Hematopoietic multipotent progenitor cell treated with erythropoietin and hydrocortisone succinate and interleukin-3 and kit ligand, for 6 days (in vitro differentiated cells): ENCODE results near the gene LRP10.
"Not testable (repeated sequence)": the region's sequence is repeated elsewhere in the genome, so short reads cannot be mapped to it uniquely, and the experiment has no call there.

Experiments used
- DNase-seq: peaks from one replicate; pipeline ENCODE4 v3.0.0-alpha.2; 2015

LRP10 gene

DNA sequence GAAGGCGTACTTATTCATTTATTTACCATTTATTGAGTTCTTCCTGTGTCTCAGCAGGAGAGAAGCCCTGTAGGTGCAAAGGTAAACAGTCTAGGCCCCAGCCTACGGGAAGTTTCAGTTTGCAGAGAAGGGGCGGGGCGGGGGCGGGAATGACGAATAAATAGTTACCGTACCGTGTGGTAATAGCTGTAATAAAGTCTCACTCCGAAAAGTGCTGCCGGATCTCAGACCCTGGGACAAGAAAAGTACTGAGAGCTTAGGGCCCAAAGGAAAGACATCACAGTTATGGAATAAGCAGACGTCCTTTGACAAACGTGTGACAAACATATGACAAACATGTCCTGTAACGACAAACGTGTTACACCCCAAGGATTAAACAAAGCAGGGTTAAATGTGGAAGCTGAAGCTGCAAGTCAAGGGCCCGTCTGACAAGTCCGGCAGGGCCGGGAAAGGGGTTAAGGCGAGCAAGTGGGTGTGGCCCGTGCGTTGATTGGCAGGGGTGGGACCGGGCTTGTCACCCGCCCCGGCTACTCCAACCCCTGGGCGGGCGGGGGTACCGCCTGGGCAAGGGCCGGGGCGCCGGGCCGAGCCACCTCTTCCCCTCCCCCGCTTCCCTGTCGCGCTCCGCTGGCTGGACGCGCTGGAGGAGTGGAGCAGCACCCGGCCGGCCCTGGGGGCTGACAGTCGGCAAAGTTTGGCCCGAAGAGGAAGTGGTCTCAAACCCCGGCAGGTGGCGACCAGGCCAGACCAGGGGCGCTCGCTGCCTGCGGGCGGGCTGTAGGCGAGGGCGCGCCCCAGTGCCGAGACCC is at the start of gene LRP10:
Gene LRP10 (plus strand): TSS at position 517 of the 809 bp plus-strand sequence. CDS start 564 bp downstream, outside the sequence.
- peak; percentile 96 for DNase-seq

DNA sequence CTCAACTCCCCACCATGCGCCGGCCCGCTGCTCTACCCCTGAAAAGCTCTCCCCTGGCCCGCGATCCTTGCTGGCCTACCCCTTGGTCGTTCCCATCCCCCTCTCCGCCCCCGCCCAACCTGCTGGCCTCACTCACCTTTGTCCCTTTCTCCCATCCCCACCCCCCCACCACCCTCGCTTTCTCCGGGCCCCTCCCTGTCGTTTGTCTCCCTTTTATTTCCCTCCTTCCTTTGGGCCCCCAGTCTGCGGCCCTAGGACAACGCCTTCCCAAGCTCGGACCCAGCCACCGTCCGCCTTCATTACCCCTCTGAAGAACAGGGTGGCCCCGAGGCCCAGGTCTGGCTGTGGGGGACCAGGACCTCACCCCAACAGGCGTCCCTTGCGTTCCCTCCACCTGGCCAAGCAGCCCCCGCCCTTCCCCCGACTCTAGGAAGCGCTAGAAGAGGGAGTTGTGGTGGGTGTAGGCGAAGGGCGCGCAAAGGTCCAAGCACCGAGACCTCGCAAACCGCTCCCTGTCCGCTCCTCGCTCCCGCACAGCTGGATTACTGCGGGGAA is 49.4 kb upstream of the LRP10 start:
- DNase-seq: no peak

GRCh38 chr14:22822571-22823098 is 48.9 kb upstream of the LRP10 start:
- DNase-seq: peak; percentile 88

DNA sequence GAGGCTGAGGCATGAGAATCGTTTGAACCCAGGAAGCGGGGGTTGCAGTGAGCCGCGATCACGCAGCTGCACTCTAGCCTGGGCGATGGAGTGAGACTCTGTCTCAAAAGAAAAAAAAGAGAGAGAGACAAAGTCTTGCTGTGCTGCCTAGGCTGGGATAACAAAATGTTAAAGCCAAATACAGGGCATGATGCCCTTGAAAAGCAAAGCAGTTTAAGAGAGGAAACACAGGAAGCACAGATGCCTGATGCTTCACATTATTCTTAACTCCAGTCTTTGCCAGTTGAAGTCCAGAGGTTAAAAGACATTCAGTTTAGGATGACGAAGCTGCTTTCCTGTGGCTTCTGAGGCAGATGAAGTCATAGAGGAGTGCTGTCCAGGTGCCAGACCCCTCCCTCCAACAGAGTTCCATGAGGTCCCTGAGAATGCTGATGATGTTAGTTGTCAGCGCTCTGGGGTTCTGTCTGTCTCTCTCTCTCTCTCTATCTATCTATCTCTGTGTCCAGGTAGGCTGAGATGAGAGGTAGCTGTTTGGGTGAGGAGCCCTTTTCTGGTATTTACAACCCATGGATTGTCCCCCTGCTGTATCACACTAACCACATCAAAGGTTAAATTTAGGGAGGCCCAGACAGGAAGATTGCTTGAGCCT is 46.7 kb upstream of the LRP10 start:
- DNase-seq: peak; percentile 65

DNA sequence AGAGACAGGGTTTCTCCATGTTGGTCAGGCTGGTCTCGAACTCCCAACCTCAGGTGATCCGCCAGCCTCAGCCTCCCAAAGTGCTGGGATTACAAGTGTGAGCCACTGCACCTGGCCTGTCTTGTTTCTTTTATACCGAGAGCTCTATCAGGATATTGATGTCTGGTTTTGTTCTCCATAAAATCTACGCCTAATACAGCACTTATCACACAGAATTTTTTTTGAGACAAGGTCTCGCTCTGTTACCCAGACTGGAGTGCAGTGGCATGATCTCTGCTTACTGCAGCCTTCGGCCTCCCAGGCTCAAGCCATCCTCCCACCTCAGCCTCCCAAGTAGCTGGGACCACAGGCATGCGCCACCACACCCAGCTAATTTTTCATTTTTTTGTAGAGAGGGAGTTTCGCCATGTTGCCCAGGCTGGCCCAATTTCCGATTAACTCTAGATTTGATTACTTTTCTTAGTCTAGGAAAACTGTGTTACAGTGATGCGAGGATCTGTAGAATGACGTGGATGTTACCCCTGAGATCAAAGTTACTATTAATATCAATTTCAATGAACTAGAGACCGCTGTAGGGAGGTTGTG is 42.4 kb upstream of the LRP10 start:
- DNase-seq: not testable (repeated sequence)

GRCh38 chr14:22829661-22830442 is 41.7 kb upstream of the LRP10 start, which contains the start of gene MRPL52:
Gene MRPL52, plus strand, starts transcription at chr14:22829887. Its CDS starts 26 bp downstream, at chr14:22829913.
- DNase-seq: peak; percentile 97

- DNase-seq: peak; percentile 26
Observed at GRCh38 chr14:22830443-22831010, 41.0 kb upstream of the LRP10 start.

DNA sequence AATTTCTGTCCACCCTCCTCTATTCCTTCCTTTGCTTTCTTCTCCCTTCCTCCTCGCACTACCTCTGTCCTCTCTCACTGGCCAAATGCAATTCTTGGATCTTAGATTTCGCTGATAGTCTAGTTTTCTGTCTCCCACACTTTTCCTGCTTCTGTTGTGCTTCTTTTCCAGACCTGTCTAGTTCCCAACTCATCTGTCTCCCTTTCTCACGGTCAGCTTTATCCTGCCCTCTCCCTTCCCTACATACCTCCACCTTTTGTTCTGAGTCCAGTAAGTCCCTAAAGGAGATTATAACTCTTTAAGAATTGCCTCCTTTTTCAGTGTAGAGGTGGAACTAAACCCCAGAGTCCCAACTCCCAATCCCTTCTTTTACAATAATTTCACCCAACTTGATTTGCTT is 36.0 kb upstream of the LRP10 start:
- no peak for DNase-seq

GRCh38 chr14:22836301-22837113 is 35.0 kb upstream of the LRP10 start, which contains the start of gene MMP14:
Gene MMP14, plus strand, starts transcription at chr14:22836585. Its CDS starts 233 bp downstream, at chr14:22836818.
- peak; percentile 43 for DNase-seq

- DNase-seq: peak; percentile 75
Observed at GRCh38 chr14:22837114-22837749, 34.3 kb upstream of the LRP10 start.

DNA sequence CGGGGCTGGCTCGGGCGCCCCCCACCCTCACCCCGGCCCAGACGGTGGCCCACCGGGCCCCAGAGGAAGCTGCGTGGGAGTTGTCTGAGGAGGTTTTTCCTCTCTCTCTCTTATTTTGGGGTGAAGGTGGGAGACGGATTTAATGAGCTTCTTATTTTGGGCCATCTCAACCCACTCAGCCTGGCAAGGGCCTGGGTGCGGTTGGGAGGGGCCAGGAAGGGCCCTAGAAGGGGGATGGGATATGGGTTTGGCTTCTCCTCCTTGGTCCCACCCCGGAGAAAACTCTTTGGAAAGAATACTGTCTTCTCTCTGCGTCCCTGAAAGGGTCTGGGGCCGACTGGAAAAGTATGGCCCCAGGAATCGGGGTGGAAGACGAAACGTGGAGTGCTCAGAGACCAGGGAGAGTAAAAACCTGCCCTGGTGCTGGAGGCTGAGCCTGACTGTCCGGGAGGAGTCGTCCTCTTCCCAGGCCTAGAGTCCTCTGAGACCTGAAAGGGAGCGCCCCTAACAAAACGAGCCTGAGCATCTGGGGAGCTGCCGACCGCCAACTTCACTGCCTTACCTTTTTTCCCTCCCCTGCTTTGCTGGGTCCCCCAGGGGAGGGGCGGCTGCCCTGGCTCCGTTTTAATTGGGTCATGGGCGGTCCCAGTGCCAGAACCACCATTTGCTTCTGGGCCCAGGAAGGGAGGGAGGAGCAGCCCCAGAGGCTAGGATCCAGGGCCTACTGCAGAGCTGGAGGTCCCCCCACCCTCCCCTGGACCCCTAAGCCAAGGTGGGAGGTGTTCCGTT is 33.6 kb upstream of the LRP10 start:
- DNase-seq: peak; percentile 20

- peak; percentile 57 for DNase-seq
Observed at GRCh38 chr14:22838631-22839041, 32.9 kb upstream of the LRP10 start.

- no peak for DNase-seq
Observed at GRCh38 chr14:22839159-22839779, 32.3 kb upstream of the LRP10 start.

GRCh38 chr14:22841311-22841710 is 30.2 kb upstream of the LRP10 start:
- DNase-seq: no peak

DNA sequence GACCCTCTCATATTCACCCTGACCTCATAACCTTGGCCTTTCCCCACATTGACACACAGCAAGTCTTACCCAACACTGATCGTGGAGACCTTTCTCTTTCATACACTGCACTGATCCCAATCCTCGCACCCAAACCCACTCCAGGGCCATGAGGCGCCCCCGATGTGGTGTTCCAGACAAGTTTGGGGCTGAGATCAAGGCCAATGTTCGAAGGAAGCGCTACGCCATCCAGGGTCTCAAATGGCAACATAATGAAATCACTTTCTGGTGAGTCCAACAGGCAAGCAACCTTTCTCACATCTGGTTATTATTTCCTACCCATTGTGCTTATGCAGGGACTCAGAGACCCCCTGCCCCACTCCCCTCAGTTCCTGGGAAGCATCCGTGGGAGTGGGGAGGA is 29.8 kb upstream of the LRP10 start:
- no peak for DNase-seq

DNA sequence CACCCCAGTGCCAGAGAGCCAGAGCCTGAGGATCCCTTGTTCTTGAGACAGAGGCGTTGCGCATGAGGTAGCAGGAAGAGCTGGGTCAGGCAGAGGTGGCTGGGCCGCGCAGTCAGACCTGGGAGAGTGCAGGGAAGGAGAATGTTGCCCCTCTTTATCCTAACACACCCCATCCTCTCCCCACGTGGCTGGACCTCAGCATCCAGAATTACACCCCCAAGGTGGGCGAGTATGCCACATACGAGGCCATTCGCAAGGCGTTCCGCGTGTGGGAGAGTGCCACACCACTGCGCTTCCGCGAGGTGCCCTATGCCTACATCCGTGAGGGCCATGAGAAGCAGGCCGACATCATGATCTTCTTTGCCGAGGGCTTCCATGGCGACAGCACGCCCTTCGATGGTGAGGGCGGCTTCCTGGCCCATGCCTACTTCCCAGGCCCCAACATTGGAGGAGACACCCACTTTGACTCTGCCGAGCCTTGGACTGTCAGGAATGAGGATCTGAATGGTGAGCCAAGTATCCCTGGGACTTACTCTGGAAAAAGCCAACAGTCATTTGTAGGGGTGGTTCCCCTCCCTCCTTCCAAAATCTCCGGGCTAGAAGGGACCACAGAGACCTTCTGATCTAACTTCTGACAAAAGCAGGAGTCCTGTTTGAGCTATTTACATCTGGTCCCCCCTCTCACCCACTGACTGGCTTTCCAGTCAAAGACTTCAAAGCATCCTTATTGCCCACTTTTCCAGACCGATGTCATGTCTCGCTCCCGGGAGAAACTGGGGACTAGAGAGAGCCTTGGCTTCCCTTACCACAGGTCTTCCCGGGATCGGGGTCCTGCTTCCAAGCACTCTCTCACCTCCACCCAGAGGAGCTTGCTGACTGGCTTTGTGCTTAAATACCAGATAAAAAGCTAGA is 29.1 kb upstream of the LRP10 start:
- DNase-seq: no peak

DNA sequence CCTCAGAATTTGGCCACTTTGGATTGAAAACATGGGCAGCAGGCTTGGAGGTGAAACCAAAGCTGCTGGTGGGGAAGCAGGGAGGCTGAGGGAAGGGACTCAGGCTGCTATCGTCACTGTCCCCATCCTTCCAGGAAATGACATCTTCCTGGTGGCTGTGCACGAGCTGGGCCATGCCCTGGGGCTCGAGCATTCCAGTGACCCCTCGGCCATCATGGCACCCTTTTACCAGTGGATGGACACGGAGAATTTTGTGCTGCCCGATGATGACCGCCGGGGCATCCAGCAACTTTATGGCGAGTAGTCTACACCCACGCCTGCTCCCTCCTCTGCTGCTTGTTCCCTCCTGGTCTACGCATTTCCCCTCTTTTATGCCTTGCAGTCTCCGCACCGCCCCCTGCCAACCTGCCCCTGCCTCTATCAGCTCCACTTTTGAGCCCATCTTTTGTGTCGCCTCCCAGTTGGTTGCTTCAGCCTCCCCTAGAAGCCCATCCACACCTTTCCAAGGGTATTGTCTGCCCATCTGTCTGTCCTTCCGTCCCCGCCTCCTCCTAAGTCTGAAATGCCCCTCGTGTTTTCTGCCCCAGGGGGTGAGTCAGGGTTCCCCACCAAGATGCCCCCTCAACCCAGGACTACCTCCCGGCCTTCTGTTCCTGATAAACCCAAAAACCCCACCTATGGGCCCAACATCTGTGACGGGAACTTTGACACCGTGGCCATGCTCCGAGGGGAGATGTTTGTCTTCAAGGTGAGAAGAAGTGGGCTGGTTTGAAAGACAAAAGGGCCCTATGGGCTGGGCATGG is 28.2 kb upstream of the LRP10 start:
- DNase-seq: no peak
